ENCODE results near the gene BACH1.

BACH1 gene

GRCh38 chr21:29308456-29308783 is 9.7 kb downstream of the BACH1 start:
- no peak for TF ChIP-seq CTCF (IDR thresholded peaks at IDR 0.05; ENCODE audit: low read depth, low read length)

GRCh38 chr21:29309703-29310102 is 11.0 kb downstream of the BACH1 start:
- no peak for DNase-seq (ENCODE audit: extremely low read depth, low read depth)
- TF ChIP-seq CTCF (IDR thresholded peaks at IDR 0.05; ENCODE audit: low read depth, low read length), result no peak

More at GRCh38 chr21:29308456-29308783, 9.7 kb downstream of the BACH1 start:
- no peak for DNase-seq (ENCODE audit: extremely low read depth, low read depth)

GRCh38 chr21:29311802-29312201 is 13.1 kb downstream of the BACH1 start:
- no peak for TF ChIP-seq CTCF (IDR thresholded peaks at IDR 0.05; ENCODE audit: low read depth, low read length)
- no peak for DNase-seq (ENCODE audit: extremely low read depth, low read depth)

- DNase-seq (ENCODE audit: extremely low read depth, low read depth), result no peak
- no peak for TF ChIP-seq CTCF (IDR thresholded peaks at IDR 0.05; ENCODE audit: low read depth, low read length)
These were observed 14.3 kb downstream of the BACH1 start for GRCh38 chr21:29312981-29313380.

GRCh38 chr21:29313662-29314408 is 15.1 kb downstream of the BACH1 start:
- DNase-seq (ENCODE audit: extremely low read depth, low read depth), result no peak
- no peak for TF ChIP-seq CTCF (IDR thresholded peaks at IDR 0.05; ENCODE audit: low read depth, low read length)

GRCh38 chr21:29315131-29315749 is 16.5 kb downstream of the BACH1 start:
- no peak for DNase-seq (ENCODE audit: extremely low read depth, low read depth)
- TF ChIP-seq CTCF (IDR thresholded peaks at IDR 0.05; ENCODE audit: low read depth, low read length), result no peak

- no peak for DNase-seq (ENCODE audit: extremely low read depth, low read depth)
- TF ChIP-seq CTCF (IDR thresholded peaks at IDR 0.05; ENCODE audit: low read depth, low read length), result no peak
These were observed 17.5 kb downstream of the BACH1 start for GRCh38 chr21:29316029-29316742.

All from AG09319 (cell line).